Fibroblast of gingiva (primary cell): ENCODE data around the gene LSS.

Source experiments
- DNase-seq: peaks from one replicate; pipeline ENCODE4 v3.0.0-alpha.2; 2011; ENCODE audit warnings: low read depth

Gene LSS

GRCh38 chr21:46168659-46169386 lies 59.8 kb downstream of the LSS start:
- no peak for DNase-seq

DNA sequence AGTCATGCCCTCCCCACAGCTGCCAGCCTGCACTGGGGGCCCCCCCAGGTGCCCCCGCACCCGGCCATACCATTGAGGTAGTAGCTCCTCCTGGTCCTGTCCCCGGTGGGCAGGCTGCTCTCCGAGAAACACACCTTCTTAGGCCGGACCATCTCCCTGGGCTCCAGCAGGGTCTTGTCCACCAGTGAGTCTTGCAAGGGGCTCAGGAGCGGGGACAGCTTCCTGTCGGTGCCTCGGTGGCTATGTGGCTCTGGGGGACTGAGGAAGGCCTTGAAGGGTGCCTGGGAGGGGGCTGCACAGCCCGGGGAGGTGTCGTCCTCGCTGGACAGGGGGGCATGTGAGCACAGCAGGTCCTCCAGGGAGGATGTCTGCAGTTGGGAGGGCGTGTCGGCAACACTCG lies 60.3 kb downstream of the LSS start:
- DNase-seq = no peak

- DNase-seq = no peak
Measured at GRCh38 chr21:46165098-46165497, 63.5 kb downstream of the LSS start.

GRCh38 chr21:46163380-46163779 lies 65.2 kb downstream of the LSS start:
- DNase-seq = no peak

- no peak for DNase-seq
Measured at GRCh38 chr21:46161633-46162592, 66.7 kb downstream of the LSS start.

- no peak for DNase-seq
Measured at GRCh38 chr21:46160907-46161632, 67.5 kb downstream of the LSS start.

- no peak for DNase-seq
Measured at GRCh38 chr21:46160657-46160906, 68.0 kb downstream of the LSS start.

GRCh38 chr21:46159841-46160656 lies 68.5 kb downstream of the LSS start:
- DNase-seq = no peak

DNA sequence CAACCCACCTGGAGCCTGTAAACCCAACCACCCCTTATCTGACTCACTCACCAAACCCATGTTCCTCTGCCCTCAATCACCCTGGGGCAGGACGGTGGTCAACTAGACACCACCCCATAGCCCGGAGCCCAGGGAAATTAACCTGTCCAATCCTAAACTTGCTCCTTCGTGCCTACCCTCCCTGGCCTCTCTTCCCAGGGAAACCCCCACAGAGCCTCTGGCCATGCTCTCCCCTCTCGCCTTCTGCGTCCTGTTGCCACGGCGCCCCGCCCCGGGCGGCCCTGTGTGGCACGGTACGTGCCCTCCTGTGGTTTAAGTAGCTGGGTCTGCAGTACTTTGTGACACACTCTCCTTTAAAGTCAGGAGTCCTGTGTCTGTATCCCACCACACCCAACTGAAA lies 69.2 kb downstream of the LSS start:
- DNase-seq = no peak

- DNase-seq = no peak
Measured at GRCh38 chr21:46158666-46159300, 69.8 kb downstream of the LSS start.

GRCh38 chr21:46157987-46158451 lies 70.6 kb downstream of the LSS start:
- DNase-seq = no peak

- no peak for DNase-seq
Measured at GRCh38 chr21:46157396-46157986, 71.1 kb downstream of the LSS start.

- no peak for DNase-seq
Measured at GRCh38 chr21:46156678-46157077, 71.9 kb downstream of the LSS start.

DNA sequence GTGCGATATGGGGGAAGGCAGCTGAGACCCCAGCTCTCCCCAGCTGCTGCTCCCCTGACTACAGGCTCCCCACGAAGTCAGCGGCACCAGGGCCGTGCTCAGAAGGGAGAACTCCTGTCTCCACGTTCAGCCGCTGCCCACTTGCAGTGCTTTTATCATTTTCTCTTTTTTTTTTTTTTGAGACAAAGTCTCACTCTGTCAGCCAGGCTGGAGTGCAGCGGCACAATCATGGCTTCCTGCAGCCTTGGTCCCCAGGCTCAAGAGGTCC lies 72.3 kb downstream of the LSS start:
- no peak for DNase-seq

DNA sequence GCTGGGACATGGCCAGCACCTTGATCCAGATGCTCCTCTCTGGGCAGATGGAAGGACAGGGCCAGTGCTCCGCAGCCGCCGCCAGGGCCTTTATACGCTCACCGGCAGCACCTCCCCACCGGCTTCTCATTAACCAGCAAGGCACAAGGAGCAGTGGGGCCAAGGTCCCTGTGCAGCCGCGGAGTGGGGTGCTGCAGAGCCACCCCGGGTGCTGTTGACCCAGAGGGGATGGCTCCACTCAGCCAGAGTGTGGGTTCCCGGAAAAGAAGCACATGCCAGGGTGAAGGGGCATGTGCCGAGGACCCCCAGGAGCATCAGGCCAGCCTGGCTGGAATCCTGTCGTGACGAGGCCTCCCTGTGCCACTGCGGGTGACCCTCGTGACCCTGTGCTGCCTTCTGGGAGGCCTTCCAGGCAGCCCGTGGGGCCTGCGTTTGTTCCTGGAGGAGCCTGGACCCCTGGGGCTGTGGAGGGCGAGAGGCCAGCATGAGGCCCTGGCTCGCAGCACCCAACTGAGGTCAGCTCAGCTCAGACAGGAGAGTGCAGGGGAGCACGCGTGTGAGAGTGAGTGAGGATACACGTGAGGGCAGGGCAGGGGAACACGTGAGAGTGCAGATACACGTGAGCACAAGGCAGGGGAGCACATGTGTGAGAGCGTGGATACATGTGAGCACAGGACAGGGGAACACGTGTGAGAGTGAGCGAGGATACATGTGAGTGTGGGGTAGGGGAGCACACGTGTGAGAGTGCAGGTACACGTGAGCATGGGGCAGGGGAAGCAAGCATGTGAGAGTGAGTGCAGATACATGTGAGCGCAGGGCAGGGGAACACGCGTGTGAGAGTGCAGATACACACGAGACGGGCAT lies 72.8 kb downstream of the LSS start, which contains the start of gene FTCD:
FTCD (minus strand) TSS at position 66 of the 864 bp plus-strand sequence; CDS start at position 10, 56 bp downstream.
- DNase-seq = no peak

DNA sequence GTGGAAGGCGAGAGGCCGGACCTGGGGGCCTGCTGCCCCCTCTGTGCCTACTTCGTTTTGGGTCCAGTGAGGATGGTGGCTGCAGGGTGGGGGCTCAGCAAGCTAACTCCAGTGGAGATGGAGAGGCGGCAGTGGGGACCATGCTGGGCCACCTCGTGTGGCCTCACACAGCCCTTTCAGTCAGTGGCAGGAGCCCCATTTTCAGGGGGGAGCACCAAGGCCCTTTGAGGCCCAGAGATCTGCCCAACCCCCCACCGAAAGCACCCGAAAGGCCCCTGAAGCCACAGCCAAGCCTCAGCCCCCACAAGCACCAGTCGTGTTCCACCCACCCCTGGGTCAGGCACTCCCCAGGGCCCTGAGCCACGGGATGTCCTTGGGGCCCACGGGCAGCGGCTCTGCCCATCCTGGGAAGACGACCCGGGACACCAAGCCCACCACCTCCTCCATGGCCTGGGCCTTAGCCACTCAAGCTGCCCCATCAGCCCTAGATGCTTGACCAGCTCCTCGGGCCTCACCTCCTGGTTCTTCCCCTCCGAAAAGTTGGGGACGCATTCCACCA lies 73.5 kb downstream of the LSS start:
- no peak for DNase-seq

DNA sequence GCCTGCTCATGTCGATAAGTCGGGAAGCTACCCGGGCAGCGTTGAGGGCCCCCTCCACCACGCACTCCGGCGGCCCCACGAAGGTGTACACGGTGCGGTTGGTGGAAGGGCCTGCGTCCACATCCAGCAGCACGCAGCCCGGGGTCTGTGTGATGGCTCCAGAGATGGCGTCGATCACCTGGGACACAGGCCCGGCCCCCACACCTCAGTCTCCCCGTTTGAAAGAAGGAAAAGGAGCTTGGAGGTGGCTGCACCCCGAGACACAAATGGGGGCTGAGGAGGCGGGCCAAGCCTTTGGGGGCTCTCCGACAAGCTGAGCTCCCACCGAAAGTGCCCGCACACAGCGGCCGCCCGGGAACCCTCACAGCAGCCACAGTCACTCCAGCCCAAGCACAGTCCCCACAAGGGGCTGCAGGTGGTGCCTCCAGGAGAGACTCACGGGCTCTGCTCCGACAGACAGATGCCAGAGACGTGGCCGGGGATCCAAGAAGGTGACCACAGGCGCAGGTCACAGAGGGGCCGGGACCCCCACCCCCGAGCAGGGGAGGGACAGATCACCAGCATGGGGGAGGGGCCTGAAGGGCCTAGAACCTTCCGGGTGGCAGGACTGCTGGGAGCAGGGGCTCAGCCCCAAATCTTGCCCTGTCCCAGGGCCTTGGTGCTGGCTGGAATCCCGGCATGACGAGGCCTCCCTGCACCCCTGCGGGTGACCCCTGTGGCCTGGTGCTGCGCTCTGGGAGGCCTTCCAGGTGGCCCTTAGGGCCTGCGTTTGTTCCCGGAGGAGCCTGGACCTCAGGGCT lies 74.2 kb downstream of the LSS start:
- DNase-seq = no peak

GRCh38 chr21:46153247-46154154 lies 75.1 kb downstream of the LSS start:
- no peak for DNase-seq
